HG03045 (cell line): Measurements from ENCODE around the gene HLA-E.

Experiments
- ATAC-seq: cut with Tn5 transposase; IDR thresholded peaks from one replicate; pipeline ENCODE4 v1.9.1; 2021; ENCODE audit warnings: mild to moderate bottlenecking, moderate library complexity; ENCODE audit not compliant: unreplicated experiment

HLA-E gene

GRCh38 chr6:30533460-30534294 is 44.4 kb downstream of the HLA-E start:
- no peak for ATAC-seq

GRCh38 chr6:30537931-30538330 is 48.6 kb downstream of the HLA-E start:
- ATAC-seq: no peak

GRCh38 chr6:30541515-30542403 is 52.5 kb downstream of the HLA-E start:
- no peak for ATAC-seq

- no peak for ATAC-seq
Observed at GRCh38 chr6:30542404-30542725, 53.1 kb downstream of the HLA-E start.

DNA sequence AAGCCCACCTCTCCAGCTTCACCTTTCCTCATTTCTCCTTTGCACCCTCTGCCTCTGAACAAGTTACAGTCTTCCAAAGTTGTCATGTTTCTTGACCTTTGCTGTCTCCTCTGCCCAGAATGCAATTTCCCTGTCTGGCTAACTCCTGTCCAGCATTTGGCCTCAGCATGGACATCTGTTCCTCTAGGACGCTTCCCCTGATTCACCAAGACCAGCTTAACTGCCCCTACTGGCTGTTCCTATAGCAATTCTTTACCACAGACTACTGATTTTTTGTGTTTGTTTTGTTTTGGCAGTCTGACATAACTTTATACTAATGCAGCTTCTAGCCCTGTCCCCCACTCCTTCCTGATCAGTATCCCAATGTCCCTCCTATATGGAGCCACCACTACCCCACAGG is 53.6 kb downstream of the HLA-E start:
- no peak for ATAC-seq
